Stimulated activated CD4-positive, alpha-beta T cell treated with anti-CD3 and anti-CD28 coated beads, Interleukin-12 subunit alpha, Interleukin-12 subunit beta, amount 100 ng/mL, for 4 hours (primary cell): ENCODE results near the gene VPS25.
"Not testable (repeated sequence)": the region's sequence is repeated elsewhere in the genome, so short reads cannot be mapped to it uniquely, and the experiment has no call there.

Experiments
- DNase-seq: peaks from one replicate; pipeline ENCODE4 v3.0.0-alpha.2; 2020

VPS25 gene

GRCh38 chr17:42769964-42770363, 3.3 kb upstream of the VPS25 start:
- DNase-seq, result not testable (repeated sequence)

- no peak for DNase-seq
Observed at GRCh38 chr17:42772945-42773289, 332 bp upstream of the VPS25 start.

- no peak for DNase-seq
Observed at GRCh38 chr17:42774066-42774745, 957 bp downstream of the VPS25 start.

- no peak for DNase-seq
Observed at GRCh38 chr17:42775534-42776098, 2.4 kb downstream of the VPS25 start.

DNA sequence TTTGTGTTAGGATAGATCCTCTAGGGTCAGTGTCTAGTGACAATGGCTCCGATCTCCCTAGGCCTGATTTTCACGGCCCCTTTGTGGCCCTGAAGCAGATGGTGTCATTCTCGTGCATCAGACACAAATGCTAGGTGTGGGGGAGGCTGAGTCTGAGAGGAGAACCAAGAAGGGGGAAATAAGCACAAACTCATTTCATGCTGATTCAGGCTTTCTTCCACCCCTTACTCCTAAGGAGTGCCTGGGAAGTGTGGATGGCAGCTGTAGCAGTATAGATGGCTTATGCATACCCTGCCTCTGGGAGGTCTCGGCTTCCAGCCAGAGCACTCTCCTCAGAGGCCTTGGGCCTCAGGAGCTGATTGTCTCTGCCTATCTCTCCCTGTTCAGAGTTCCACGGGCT, 5.3 kb downstream of the VPS25 start:
- no peak for DNase-seq

- DNase-seq, result no peak
Observed at GRCh38 chr17:42779304-42779935, 6.2 kb downstream of the VPS25 start.

- DNase-seq, result no peak
Observed at GRCh38 chr17:42779936-42780850, 6.9 kb downstream of the VPS25 start, which contains the start of gene WNK4. WNK4 (plus strand) TSS chr17:42780610; CDS start chr17:42780699, 89 bp downstream.

DNA sequence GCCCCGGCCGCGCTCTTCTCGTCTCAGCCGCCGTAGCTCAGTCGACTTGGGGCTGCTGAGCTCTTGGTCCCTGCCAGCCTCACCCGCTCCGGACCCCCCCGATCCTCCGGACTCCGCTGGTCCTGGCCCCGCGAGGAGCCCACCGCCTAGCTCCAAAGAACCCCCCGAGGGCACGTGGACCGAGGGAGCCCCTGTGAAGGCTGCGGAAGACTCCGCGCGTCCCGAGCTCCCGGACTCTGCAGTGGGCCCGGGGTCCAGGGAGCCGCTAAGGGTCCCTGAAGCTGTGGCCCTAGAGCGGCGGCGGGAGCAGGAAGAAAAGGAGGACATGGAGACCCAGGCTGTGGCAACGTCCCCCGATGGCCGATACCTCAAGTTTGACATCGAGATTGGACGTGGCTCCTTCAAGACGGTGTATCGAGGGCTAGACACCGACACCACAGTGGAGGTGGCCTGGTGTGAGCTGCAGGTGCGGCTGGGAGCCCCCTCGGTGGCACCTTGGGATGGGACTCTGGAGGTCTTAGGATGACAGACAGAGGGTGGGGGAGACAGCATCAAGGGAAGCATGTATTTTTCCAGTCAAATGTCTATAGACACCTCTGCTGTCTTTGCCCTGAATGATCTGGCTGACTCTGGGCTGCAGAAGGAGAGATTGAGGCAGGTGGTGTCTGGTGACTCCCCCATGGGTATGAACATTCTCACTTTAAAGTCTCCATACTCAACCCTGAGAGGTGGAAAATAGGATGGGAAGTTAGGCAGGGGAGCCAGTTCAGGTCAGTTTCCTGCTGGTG, 7.8 kb downstream of the VPS25 start:
- no peak for DNase-seq

- DNase-seq, result no peak
Observed at GRCh38 chr17:42781639-42782165, 8.5 kb downstream of the VPS25 start.

- DNase-seq, result no peak
Observed at GRCh38 chr17:42782166-42783061, 9.2 kb downstream of the VPS25 start.

- DNase-seq, result no peak
Observed at GRCh38 chr17:42783062-42783790, 10.0 kb downstream of the VPS25 start.

DNA sequence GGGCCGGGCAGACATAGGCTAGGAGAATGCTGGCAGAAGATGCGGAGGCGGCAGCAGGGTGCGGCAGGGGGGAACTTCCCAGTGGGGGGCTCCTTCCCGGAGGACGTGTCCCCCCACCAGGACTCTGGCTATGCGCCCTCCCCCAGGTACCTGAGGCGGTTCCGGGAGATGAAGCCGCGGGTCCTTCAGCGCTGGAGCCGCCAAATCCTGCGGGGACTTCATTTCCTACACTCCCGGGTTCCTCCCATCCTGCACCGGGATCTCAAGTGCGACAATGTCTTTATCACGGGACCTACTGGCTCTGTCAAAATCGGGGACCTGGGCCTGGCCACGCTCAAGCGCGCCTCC, 10.5 kb downstream of the VPS25 start:
- DNase-seq, result no peak

- no peak for DNase-seq
Observed at GRCh38 chr17:42784409-42784808, 11.2 kb downstream of the VPS25 start.

- DNase-seq, result no peak
Observed at GRCh38 chr17:42784811-42785592, 11.8 kb downstream of the VPS25 start.

- no peak for DNase-seq
Observed at GRCh38 chr17:42787266-42787665, 14.0 kb downstream of the VPS25 start.

GRCh38 chr17:42791948-42792347, 18.7 kb downstream of the VPS25 start:
- DNase-seq, result no peak

DNA sequence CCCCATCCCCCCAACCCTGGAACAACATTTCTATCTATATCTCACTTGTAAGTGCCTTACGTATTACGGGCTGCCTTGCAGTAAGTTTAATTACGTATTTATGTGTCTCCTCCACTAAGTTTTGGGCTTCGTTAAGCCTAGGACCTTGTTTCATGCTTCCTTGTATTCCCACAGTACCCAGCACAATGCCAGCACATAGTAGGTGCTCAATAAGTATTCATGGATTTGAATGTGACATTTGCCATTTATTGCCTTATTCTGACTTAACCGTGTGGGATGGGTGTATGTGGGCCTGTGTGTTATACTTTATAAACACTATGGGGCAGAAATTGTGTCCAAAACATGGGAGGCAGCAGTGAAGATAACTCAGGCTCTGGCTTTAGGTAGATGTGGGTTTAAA, 19.3 kb downstream of the VPS25 start:
- DNase-seq, result no peak

DNA sequence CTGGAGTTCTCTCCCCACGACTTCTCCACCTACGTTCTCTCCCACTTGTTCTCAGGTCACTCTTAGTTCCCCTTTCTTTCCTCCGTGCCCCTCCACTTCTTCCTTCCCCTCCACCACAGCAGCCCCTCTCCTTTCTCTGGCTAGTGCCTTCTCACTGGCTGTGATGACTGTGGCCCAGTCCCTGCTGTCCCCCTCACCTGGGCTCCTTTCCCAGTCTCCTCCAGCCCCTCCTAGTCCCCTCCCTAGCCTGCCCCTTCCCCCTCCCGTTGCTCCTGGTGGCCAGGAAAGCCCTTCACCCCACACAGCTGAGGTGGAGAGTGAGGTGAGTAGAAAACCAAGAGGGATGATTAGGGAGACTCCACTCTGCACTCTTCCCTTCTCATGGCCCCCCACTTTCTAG, 21.8 kb downstream of the VPS25 start:
- DNase-seq, result no peak

GRCh38 chr17:42795465-42795864, 22.2 kb downstream of the VPS25 start:
- no peak for DNase-seq
